Hematopoietic multipotent progenitor cell treated with erythropoietin and hydrocortisone succinate and interleukin-3 and kit ligand, for 4 days (in vitro differentiated cells): ENCODE measurements around the gene ASB4.

Experiments used
- DNase-seq: peaks from one replicate; pipeline ENCODE4 v3.0.0-alpha.2; 2015

The ASB4 gene

GRCh38 chr7:95558864-95559263 lies 73.1 kb downstream of the ASB4 start:
- no peak for DNase-seq

- DNase-seq = no peak
Observed at GRCh38 chr7:95560674-95561073, 74.9 kb downstream of the ASB4 start.

GRCh38 chr7:95569720-95570119 lies 84.0 kb downstream of the ASB4 start:
- no peak for DNase-seq

- no peak for DNase-seq
Observed at GRCh38 chr7:95577137-95577536, 91.4 kb downstream of the ASB4 start.

GRCh38 chr7:95578299-95578855 lies 92.6 kb downstream of the ASB4 start:
- DNase-seq = no peak

GRCh38 chr7:95579318-95579717 lies 93.6 kb downstream of the ASB4 start:
- no peak for DNase-seq

GRCh38 chr7:95581467-95581866 lies 95.7 kb downstream of the ASB4 start:
- no peak for DNase-seq

- DNase-seq = no peak
Observed at GRCh38 chr7:95582578-95583293, 97.0 kb downstream of the ASB4 start.

- DNase-seq = no peak
Observed at GRCh38 chr7:95583834-95584621, 98.3 kb downstream of the ASB4 start.

GRCh38 chr7:95584769-95585425 lies 99.2 kb downstream of the ASB4 start:
- DNase-seq = no peak

GRCh38 chr7:95585426-95585789 lies 99.7 kb downstream of the ASB4 start:
- DNase-seq = no peak

- DNase-seq = no peak
Observed at GRCh38 chr7:95586951-95587301, 101.2 kb downstream of the ASB4 start.

- no peak for DNase-seq
Observed at GRCh38 chr7:95589031-95589430, 103.3 kb downstream of the ASB4 start.

- no peak for DNase-seq
Observed at GRCh38 chr7:95589766-95590165, 104.0 kb downstream of the ASB4 start.
